GM23338 (cell line): ENCODE results near the gene GBF1. TPM values are rescaled to one million over a fixed set of nuclear protein-coding genes. Genes with fewer than 3 reads are reported as not detected.

Source experiments
- ATAC-seq: fragments of 200-7000 bp; cut with Tn5 transposase; 3 replicates; pipeline ENCODE4 v1.9.1; 2020
- DNase-seq: peaks from one replicate; pipeline ENCODE4 v3.0.0-alpha.2; 2015; ENCODE audit warnings: low spot score
- H2AFZ ChIP-seq: fragments of 200-600 bp; sonication (generic); 2 replicates; pipeline ENCODE4 v1.8.0; 2016; ENCODE audit warnings: antibody characterized with exemption, mild to moderate bottlenecking, moderate library complexity
- H3F3A ChIP-seq: fragments of 200-600 bp; sonication (generic); replicated peaks from 2 replicates; pipeline ENCODE4 v1.8.0; 2017; ENCODE audit warnings: antibody characterized with exemption, mixed run types, low read depth
- H3K27ac ChIP-seq: fragments of 200-600 bp; sonication (generic); 2 replicates; pipeline ENCODE4 v1.6.1; 2016; ENCODE audit warnings: low read depth
- H3K27me3 ChIP-seq: fragments of 200-600 bp; sonication (generic); 2 replicates; pipeline ENCODE4 v1.8.0; 2016; ENCODE audit warnings: mild to moderate bottlenecking, mixed run types, moderate library complexity; ENCODE audit not compliant: insufficient read depth
- H3K36me3 ChIP-seq: fragments of 200-600 bp; sonication (generic); 2 replicates; pipeline ENCODE4 v1.8.0; 2016; ENCODE audit warnings: mild to moderate bottlenecking; ENCODE audit not compliant: insufficient read depth
- H3K4me1 ChIP-seq: fragments of 200-600 bp; sonication (generic); 2 replicates; pipeline ENCODE4 v1.8.0; 2016; ENCODE audit warnings: mild to moderate bottlenecking, moderate library complexity; ENCODE audit not compliant: insufficient read depth
- H3K4me2 ChIP-seq: fragments of 200-600 bp; sonication (generic); 2 replicates; pipeline ENCODE4 v1.7.1; 2017; ENCODE audit warnings: mixed run types
- H3K4me3 ChIP-seq: fragments of 200-600 bp; sonication (generic); 2 replicates; pipeline ENCODE4 v1.6.1; 2016; ENCODE audit warnings: mixed run types
- H3K79me2 ChIP-seq: fragments of 200-600 bp; sonication (generic); replicated peaks from 2 replicates; pipeline ENCODE4 v1.8.0; 2017; ENCODE audit warnings: mild to moderate bottlenecking; ENCODE audit not compliant: insufficient read depth
- H3K9me2 ChIP-seq: fragments of 200-600 bp; sonication (generic); 2 replicates; pipeline ENCODE4 v1.8.0; 2017; ENCODE audit not compliant: insufficient read depth
- H4K20me1 ChIP-seq: fragments of 200-600 bp; sonication (generic); replicated peaks from 2 replicates; pipeline ENCODE4 v1.8.0; 2017; ENCODE audit warnings: mild to moderate bottlenecking; ENCODE audit not compliant: insufficient read depth
- H3K27ac Mint-ChIP-seq: 2 replicates; pipeline ENCODE4 v1.8.0; 2020; ENCODE audit warnings: inconsistent platforms, mild to moderate bottlenecking, moderate library complexity, mixed read lengths
- H3K27me3 Mint-ChIP-seq: 3 replicates; pipeline ENCODE4 v1.8.0; 2022; ENCODE audit warnings: low read depth, mild to moderate bottlenecking, moderate library complexity, mixed read lengths, inconsistent platforms; ENCODE audit not compliant: insufficient read depth, poor library complexity
- H3K36me3 Mint-ChIP-seq: 3 replicates; pipeline ENCODE4 v1.8.0; 2021; ENCODE audit warnings: low read depth, mild to moderate bottlenecking, inconsistent platforms, moderate library complexity, mixed read lengths
- H3K4me1 Mint-ChIP-seq: 3 replicates; pipeline ENCODE4 v1.8.0; 2020; ENCODE audit warnings: mild to moderate bottlenecking, inconsistent platforms, mixed read lengths
- H3K4me3 Mint-ChIP-seq: 3 replicates; pipeline ENCODE4 v1.8.0; 2021; ENCODE audit warnings: moderate library complexity, mild to moderate bottlenecking, inconsistent platforms, mixed read lengths
- H3K9me3 Mint-ChIP-seq: 3 replicates; pipeline ENCODE4 v1.8.0; 2020; ENCODE audit warnings: moderate library complexity, mild to moderate bottlenecking, inconsistent platforms, mixed read lengths
- CREB1 ChIP-seq: fragments of 250-450 bp; sonication (Bioruptor Pico); IDR thresholded peaks from 2 replicates; pipeline ENCODE4 v1.5.0; 2020; ENCODE audit warnings: low read depth, mild to moderate bottlenecking, moderate library complexity
- EZH2 ChIP-seq: fragments of 200-600 bp; sonication (generic); IDR thresholded peaks from one replicate; pipeline ENCODE4 v1.8.0; 2017; ENCODE audit warnings: antibody characterized with exemption, mild to moderate bottlenecking, low read depth; ENCODE audit not compliant: unreplicated experiment
- EZH2phosphoT487 ChIP-seq: fragments of 200-600 bp; sonication (generic); IDR thresholded peaks from one replicate; pipeline ENCODE4 v1.8.1; 2018; ENCODE audit warnings: antibody characterized with exemption; ENCODE audit not compliant: unreplicated experiment
- JUNB ChIP-seq: IDR thresholded peaks from one replicate; pipeline ENCODE4 v1.6.1; 2016; ENCODE audit warnings: antibody characterized with exemption; ENCODE audit not compliant: unreplicated experiment
- NANOG ChIP-seq: IDR thresholded peaks from 2 replicates; pipeline ENCODE4 v1.6.1; 2016; ENCODE audit warnings: antibody characterized with exemption, borderline replicate concordance
- POLR2AphosphoS5 ChIP-seq: IDR thresholded peaks from 2 replicates; pipeline ENCODE4 v1.6.1; 2016; ENCODE audit warnings: antibody characterized with exemption, low read depth
- STAT1 ChIP-seq: IDR thresholded peaks from one replicate; pipeline ENCODE4 v1.6.1; 2016; ENCODE audit warnings: antibody characterized with exemption; ENCODE audit not compliant: unreplicated experiment
- ZNF114 ChIP-seq: fragments of 250-450 bp; sonication (Bioruptor Pico); IDR thresholded peaks from 2 replicates; pipeline ENCODE4 v1.5.0; 2020; ENCODE audit warnings: mild to moderate bottlenecking, moderate library complexity
- ZNF331 ChIP-seq: fragments of 250-450 bp; sonication (Bioruptor Pico); IDR thresholded peaks from 2 replicates; pipeline ENCODE4 v1.5.0; 2020; ENCODE audit warnings: low read depth, mild to moderate bottlenecking, moderate library complexity
- polyA plus RNA-seq: library from polyadenylated mRNA; unstranded; fragments of >200 nt; fragmentation: Nextera tagmentation; extraction: Ambion mirVana; gene quantifications from 2 replicates; pipeline ENCODE4 v1.2.1, GENCODE V29; 2016
- total RNA-seq: library from RNA; depleted of rRNA; stranded (reverse); fragments of >200 nt; shearing (Covaris generic); gene quantifications from 2 replicates; pipeline ENCODE4 v1.2.3, GENCODE V29; 2014
- TF ChIP-seq, protein P1 (sequence below): IDR thresholded peaks from one replicate; pipeline ENCODE4 v1.6.1; 2018; ENCODE audit warnings: antibody characterized with exemption; ENCODE audit not compliant: unreplicated experiment
- TF ChIP-seq, protein P2 (sequence below), 2 experiments: fragments of 200-600 bp in 1 of 2; sonication (generic) in 1 of 2; conservative IDR thresholded peaks; 2 replicates each; pipeline versions ENCODE4 v1.5.1 to v1.6.1; 2016 to 2017; ENCODE audit warnings: antibody characterized with exemption in 2 of 2, low read depth in 2 of 2, mild to moderate bottlenecking in 2 of 2, moderate library complexity in 1 of 2
- TF ChIP-seq, protein P3 (sequence below): IDR thresholded peaks from 2 replicates; pipeline ENCODE4 v1.6.1; 2016; ENCODE audit warnings: antibody characterized with exemption

Gene GBF1
- total and polyA plus RNA-seq, 2 experiments from 2014 or later: 6.5 to 27.2 TPM

DNA sequence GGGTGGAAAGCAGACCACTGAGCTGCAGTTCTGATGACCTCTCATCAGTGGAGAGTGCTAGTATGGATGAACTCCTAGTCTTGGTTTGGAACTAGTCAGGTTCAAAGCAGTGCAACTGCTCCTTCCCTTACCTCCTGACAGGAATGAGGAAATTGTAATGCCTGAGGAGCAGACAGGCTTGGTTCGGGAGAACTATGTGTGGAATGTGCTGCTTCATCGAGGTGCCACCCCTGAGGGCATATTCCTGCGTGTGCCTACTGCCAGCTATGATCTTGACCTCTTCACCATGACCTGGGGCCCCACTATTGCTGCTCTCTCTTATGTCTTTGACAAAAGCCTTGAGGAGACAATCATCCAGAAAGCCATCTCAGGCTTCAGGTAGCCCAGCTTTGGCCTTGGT, 122.7 kb downstream of the GBF1 start (continued):
- TF ChIP-seq, protein P1, sequence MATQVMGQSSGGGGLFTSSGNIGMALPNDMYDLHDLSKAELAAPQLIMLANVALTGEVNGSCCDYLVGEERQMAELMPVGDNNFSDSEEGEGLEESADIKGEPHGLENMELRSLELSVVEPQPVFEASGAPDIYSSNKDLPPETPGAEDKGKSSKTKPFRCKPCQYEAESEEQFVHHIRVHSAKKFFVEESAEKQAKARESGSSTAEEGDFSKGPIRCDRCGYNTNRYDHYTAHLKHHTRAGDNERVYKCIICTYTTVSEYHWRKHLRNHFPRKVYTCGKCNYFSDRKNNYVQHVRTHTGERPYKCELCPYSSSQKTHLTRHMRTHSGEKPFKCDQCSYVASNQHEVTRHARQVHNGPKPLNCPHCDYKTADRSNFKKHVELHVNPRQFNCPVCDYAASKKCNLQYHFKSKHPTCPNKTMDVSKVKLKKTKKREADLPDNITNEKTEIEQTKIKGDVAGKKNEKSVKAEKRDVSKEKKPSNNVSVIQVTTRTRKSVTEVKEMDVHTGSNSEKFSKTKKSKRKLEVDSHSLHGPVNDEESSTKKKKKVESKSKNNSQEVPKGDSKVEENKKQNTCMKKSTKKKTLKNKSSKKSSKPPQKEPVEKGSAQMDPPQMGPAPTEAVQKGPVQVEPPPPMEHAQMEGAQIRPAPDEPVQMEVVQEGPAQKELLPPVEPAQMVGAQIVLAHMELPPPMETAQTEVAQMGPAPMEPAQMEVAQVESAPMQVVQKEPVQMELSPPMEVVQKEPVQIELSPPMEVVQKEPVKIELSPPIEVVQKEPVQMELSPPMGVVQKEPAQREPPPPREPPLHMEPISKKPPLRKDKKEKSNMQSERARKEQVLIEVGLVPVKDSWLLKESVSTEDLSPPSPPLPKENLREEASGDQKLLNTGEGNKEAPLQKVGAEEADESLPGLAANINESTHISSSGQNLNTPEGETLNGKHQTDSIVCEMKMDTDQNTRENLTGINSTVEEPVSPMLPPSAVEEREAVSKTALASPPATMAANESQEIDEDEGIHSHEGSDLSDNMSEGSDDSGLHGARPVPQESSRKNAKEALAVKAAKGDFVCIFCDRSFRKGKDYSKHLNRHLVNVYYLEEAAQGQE: no peak
- TF ChIP-seq, protein P2, sequence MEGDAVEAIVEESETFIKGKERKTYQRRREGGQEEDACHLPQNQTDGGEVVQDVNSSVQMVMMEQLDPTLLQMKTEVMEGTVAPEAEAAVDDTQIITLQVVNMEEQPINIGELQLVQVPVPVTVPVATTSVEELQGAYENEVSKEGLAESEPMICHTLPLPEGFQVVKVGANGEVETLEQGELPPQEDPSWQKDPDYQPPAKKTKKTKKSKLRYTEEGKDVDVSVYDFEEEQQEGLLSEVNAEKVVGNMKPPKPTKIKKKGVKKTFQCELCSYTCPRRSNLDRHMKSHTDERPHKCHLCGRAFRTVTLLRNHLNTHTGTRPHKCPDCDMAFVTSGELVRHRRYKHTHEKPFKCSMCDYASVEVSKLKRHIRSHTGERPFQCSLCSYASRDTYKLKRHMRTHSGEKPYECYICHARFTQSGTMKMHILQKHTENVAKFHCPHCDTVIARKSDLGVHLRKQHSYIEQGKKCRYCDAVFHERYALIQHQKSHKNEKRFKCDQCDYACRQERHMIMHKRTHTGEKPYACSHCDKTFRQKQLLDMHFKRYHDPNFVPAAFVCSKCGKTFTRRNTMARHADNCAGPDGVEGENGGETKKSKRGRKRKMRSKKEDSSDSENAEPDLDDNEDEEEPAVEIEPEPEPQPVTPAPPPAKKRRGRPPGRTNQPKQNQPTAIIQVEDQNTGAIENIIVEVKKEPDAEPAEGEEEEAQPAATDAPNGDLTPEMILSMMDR (conservative IDR thresholded peaks at IDR 0.05; ENCODE audit: low read depth in 2 of 2): no peak
- TF ChIP-seq CREB1 (CRISPR knock-in tag): no peak

DNA sequence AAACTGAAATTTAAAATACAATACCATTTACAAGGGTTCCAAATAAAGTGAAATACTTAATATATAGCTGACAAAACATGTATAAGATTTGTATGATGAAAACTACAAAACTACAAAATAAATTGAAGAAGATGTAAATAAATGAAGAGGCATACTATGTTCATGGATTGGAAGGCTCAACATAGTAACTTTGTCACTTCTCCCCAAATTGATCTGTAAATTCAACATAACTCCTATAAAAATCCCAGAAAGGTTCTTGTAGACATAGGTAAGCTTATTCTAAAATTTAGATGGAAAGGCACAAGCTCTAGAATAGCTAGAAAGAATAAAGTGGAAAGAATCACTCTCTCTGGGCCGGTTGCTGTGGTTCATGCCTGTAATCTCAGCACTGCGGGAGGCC, 126.0 kb downstream of the GBF1 start:
- Mint-ChIP-seq H3K27ac (no peak overlapping the region), H3K36me3 (peaks cover 55% of the 10 kb centered on the region), H3K4me3 (no peak overlapping the region), H3K9me3 (no peaks in the 10 kb centered on the region), H3K4me1 (no peaks in the 10 kb centered on the region), H3K27me3 (peaks cover 7% of the 10 kb centered on the region)
- Histone ChIP-seq H3K27ac (no peak overlapping the region), H3K4me3 (no peak overlapping the region), H3K79me2 (no peaks in the 10 kb centered on the region), H2AFZ (no peak overlapping the region), H3K4me1 (no peaks in the 10 kb centered on the region), H3K36me3 (peaks cover 19% of the 10 kb centered on the region), H4K20me1 (no peaks in the 10 kb centered on the region; the same call in 1 of the 2 replicates), H3K27me3 (no peaks in the 10 kb centered on the region), H3K4me2 (no peak overlapping the region), H3F3A (0 out of 2 replicates have a peak, but pooled peaks cover 4% of the 10 kb centered on the region), H3K9me2 (no peaks in the 10 kb centered on the region)
- no peak for ATAC-seq
- no peak for DNase-seq
- TF ChIP-seq ZNF331: no peak
- TF ChIP-seq JUNB: no peak
- no peak for TF ChIP-seq POLR2AphosphoS5
- TF ChIP-seq ZNF114 (CRISPR knock-in tag): no peak
- TF ChIP-seq, protein P3, sequence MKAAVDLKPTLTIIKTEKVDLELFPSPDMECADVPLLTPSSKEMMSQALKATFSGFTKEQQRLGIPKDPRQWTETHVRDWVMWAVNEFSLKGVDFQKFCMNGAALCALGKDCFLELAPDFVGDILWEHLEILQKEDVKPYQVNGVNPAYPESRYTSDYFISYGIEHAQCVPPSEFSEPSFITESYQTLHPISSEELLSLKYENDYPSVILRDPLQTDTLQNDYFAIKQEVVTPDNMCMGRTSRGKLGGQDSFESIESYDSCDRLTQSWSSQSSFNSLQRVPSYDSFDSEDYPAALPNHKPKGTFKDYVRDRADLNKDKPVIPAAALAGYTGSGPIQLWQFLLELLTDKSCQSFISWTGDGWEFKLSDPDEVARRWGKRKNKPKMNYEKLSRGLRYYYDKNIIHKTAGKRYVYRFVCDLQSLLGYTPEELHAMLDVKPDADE: no peak
- no peak for TF ChIP-seq NANOG
- TF ChIP-seq, protein P2 (conservative IDR thresholded peaks at IDR 0.05; ENCODE audit: low read depth in 2 of 2): no peak
- no peak for TF ChIP-seq CREB1 (CRISPR knock-in tag)
- no peak for TF ChIP-seq STAT1
- TF ChIP-seq EZH2phosphoT487: no peak
- no peak for TF ChIP-seq EZH2
